HepG2 (cell line): ENCODE measurements around the gene CRHR1. TPM values are rescaled to one million over a fixed set of nuclear protein-coding genes. Genes with fewer than 3 reads are reported as not detected.

ENCODE experiments used
- ATAC-seq: fragments of 200-7000 bp; cut with Tn5 transposase; 3 replicates; pipeline ENCODE4 v1.9.1; 2020; ENCODE audit warnings: mild to moderate bottlenecking, moderate library complexity
- BruUV-seq: library from RNA; stranded (reverse); fragments of 400-500 nt; replicated peaks from 2 replicates; lab custom pipeline; 2021; lab: Mats Ljungman, UMichigan
- CTCF ChIA-PET: fragments of 300-600 bp; formaldehyde crosslinking; extraction: SDS; loops from one replicate; lab custom pipeline; 2021; ENCODE audit warnings: low total read pairs, inconsistent platforms, low intra/inter-chr PET ratio; lab: Yijun Ruan, JAX
- POLR2A ChIA-PET: fragments of 350-600 bp; sonication (Branson Sonifier 250); formaldehyde crosslinking; loops from one replicate; lab custom pipeline; 2020; ENCODE audit warnings: antibody characterized with exemption, inconsistent platforms; lab: Yijun Ruan, JAX
- DNase-seq: peaks from one replicate; pipeline ENCODE4 v3.0.0-alpha.2; 2015; ENCODE audit warnings: low spot score
- FAIRE-seq: peaks from 3 replicates; lab custom pipeline; 2011; peaks lifted over from hg19 to GRCh38; lab: Jason Lieb, UNC
- H2AFZ ChIP-seq: one replicate; pipeline ENCODE4 v1.6.1; 2011; ENCODE audit warnings: low read length, inconsistent platforms
- H3K27ac ChIP-seq: fragments of 300-600 bp; 3 replicates; pipeline ENCODE4 v1.8.0; 2011; ENCODE audit warnings: mixed run types, mild to moderate bottlenecking, mixed read lengths, low read length, inconsistent platforms; ENCODE audit not compliant: insufficient read depth; ENCODE audit errors: extremely low read length
- H3K27me3 ChIP-seq, 2 experiments: fragments of 200-600 bp in 1 of 2; 2 replicates in 1 of 2; 3 replicates in 1 of 2; pipeline versions ENCODE4 v1.6.0 to v1.8.0; 2011; ENCODE audit warnings: low read length in 2 of 2, mild to moderate bottlenecking in 2 of 2, moderate library complexity in 2 of 2, inconsistent platforms in 1 of 2; ENCODE audit not compliant: insufficient read depth in 2 of 2, control insufficient read depth in 1 of 2
- H3K36me3 ChIP-seq, 2 experiments: fragments of 200-600 bp in 1 of 2; replicated peaks in 1 of 2; 2 replicates in 1 of 2; 3 replicates in 1 of 2; pipeline versions ENCODE4 v1.5.1 to v1.8.0; 2011; ENCODE audit warnings: low read length in 2 of 2, inconsistent platforms in 1 of 2; ENCODE audit not compliant: insufficient read depth in 2 of 2, control insufficient read depth in 1 of 2
- H3K4me1 ChIP-seq: 2 replicates; pipeline ENCODE4 v1.5.1; 2012; ENCODE audit warnings: low read length, inconsistent platforms; ENCODE audit not compliant: insufficient read depth
- H3K4me2 ChIP-seq: 2 replicates; pipeline ENCODE4 v1.6.0; 2011; ENCODE audit warnings: low read depth, low read length, inconsistent platforms
- H3K4me3 ChIP-seq, 3 experiments: fragments of 200-600 bp in 1 of 3; sonication (generic), shearing (Covaris generic) in 1 of 3; replicated peaks in 1 of 3; 2 replicates each; pipeline ENCODE4 v1.5.1; 2011 to 2016; ENCODE audit warnings: low read length in 3 of 3, inconsistent platforms in 2 of 3, low read depth in 2 of 3, mild to moderate bottlenecking in 2 of 3, control low read depth in 1 of 3, mixed read lengths in 1 of 3; ENCODE audit not compliant: insufficient read depth in 1 of 3
- H3K79me2 ChIP-seq: one replicate; pipeline ENCODE4 v1.6.1; 2011; ENCODE audit warnings: low read length, inconsistent platforms; ENCODE audit not compliant: insufficient read depth
- H3K9ac ChIP-seq: 2 replicates; pipeline ENCODE4 v1.6.0; 2011; ENCODE audit warnings: mild to moderate bottlenecking, low read depth, low read length, inconsistent platforms; ENCODE audit not compliant: insufficient read depth
- H3K9me3 ChIP-seq: 2 replicates; pipeline ENCODE4 v1.5.1; 2012; ENCODE audit warnings: mild to moderate bottlenecking, low read length
- H4K20me1 ChIP-seq: 2 replicates; pipeline ENCODE4 v1.6.0; 2011; ENCODE audit warnings: inconsistent platforms, mild to moderate bottlenecking, low read length, moderate library complexity; ENCODE audit not compliant: insufficient read depth
- DBP ChIP-seq: sonication (generic); formaldehyde crosslinking; IDR thresholded peaks from 2 replicates; pipeline ENCODE4 v1.4.0; 2020; ENCODE audit warnings: missing genetic modification reagents; ENCODE audit errors: not compliant biosample characterization
- FOSL1 ChIP-seq: sonication (generic); formaldehyde crosslinking; IDR thresholded peaks from 2 replicates; pipeline ENCODE4 v1.9.0; 2021; ENCODE audit warnings: missing genetic modification reagents, borderline replicate concordance
- KLF16 ChIP-seq, 2 experiments: sonication (generic) in 1 of 2; formaldehyde crosslinking in 1 of 2; IDR thresholded peaks; 2 replicates each; pipeline versions ENCODE4 v1.6.1 to v1.8.0; 2016 to 2023; ENCODE audit warnings: missing genetic modification reagents in 2 of 2, missing compliant biosample characterization in 1 of 2
- SIN3A ChIP-seq: IDR thresholded peaks from 2 replicates; pipeline ENCODE4 v1.6.1; 2011; ENCODE audit warnings: low read depth, mild to moderate bottlenecking, control low read depth, low read length, borderline replicate concordance
- SP1 ChIP-seq, 2 experiments: fragments of 450-650 bp in 1 of 2; sonication (generic) in 1 of 2; formaldehyde crosslinking in 1 of 2; IDR thresholded peaks; 2 replicates each; pipeline versions ENCODE4 v1.4.0 to v1.6.1; 2016 to 2020; ENCODE audit warnings: missing genetic modification reagents in 1 of 2
- SPEN ChIP-seq: sonication (generic); formaldehyde crosslinking; IDR thresholded peaks from 2 replicates; pipeline ENCODE4 v1.5.1; 2020; ENCODE audit warnings: low read depth, mild to moderate bottlenecking, missing genetic modification reagents
- SRSF1 ChIP-seq: fragments of 200-400 bp; formaldehyde crosslinking; optimal IDR thresholded peaks from 2 replicates; pipeline ENCODE3; 2017; ENCODE audit warnings: mild to moderate bottlenecking, low read depth, low read length, moderate library complexity
- ZBTB2 ChIP-seq: sonication (generic); formaldehyde crosslinking; IDR thresholded peaks from 2 replicates; pipeline ENCODE4 v1.8.0; 2022; ENCODE audit warnings: low read depth, missing genetic modification reagents
- ZNF12 ChIP-seq: sonication (generic); formaldehyde crosslinking; IDR thresholded peaks from 2 replicates; pipeline ENCODE4 v1.5.0; 2020; ENCODE audit warnings: missing genetic modification reagents
- ZNF530 ChIP-seq: sonication (generic); formaldehyde crosslinking; IDR thresholded peaks from 2 replicates; pipeline ENCODE4 v1.5.0; 2020; ENCODE audit warnings: low read depth, mild to moderate bottlenecking, missing genetic modification reagents
- ZNF766 ChIP-seq: sonication (generic); formaldehyde crosslinking; IDR thresholded peaks from 2 replicates; pipeline ENCODE4 v1.5.0; 2020; ENCODE audit warnings: missing genetic modification reagents, borderline replicate concordance
- WGBS: methylation state at CpG from one replicate; pipeline ENCODE4 v1.1.6; 2017; ENCODE audit warnings: low lambda C conversion rate; 5-methylcytosine and 5-hydroxymethylcytosine counted together
- in situ Hi-C: cut with HindIII; loops from 2 replicates; pipeline ENCODE4 v1.10.0; 2017; ENCODE audit warnings: low pct_unique_long_range_greater_than_20kb; ENCODE audit not compliant: extremely low pct_ligation_motif_present
- intact Hi-C: fragments of 100-400 bp; cut with micrococcal nuclease; formaldehyde crosslinking; loops from one replicate; pipeline ENCODE4 v1.10.0; 2022; ENCODE audit not compliant: unreplicated experiment
- polyA plus RNA-seq, 8 experiments: library from polyadenylated mRNA; depleted of rRNA in 3 of 8; stranded (reverse) in 7 of 8; unstranded in 1 of 8; fragments of >200 nt; fragmentation: Illumina TruSeq in 4 of 8; extraction: Trizol in 4 of 8; gene quantifications; 2 replicates each; pipeline versions ENCODE4 v1.2.1 to v1.2.3, GENCODE V29; 2011 to 2016; ENCODE audit warnings: low read depth in 4 of 8, missing spikeins in 1 of 8, mixed read lengths in 1 of 8; ENCODE audit not compliant: insufficient read depth in 1 of 8
- total RNA-seq, 5 experiments: library from RNA; depleted of rRNA; stranded (reverse); fragments of >200 nt; fragmentation: Illumina TruSeq; extraction: Trizol; gene quantifications; 2 replicates each; pipeline ENCODE4 v1.2.3, GENCODE V29; 2016; ENCODE audit warnings: low read depth in 1 of 5

Gene CRHR1
- total and polyA plus RNA-seq, 2 of the 13 experiments (the other 11 are each of a cell fraction or from before 2014, with no cell fraction given) = not detected

- Histone ChIP-seq H3K27me3 (peaks cover 2 to 33% of the 10 kb centered on the region in 2 experiments; a peak in 3 of 5 replicates), H3K4me1 (no peaks in the 10 kb centered on the region), H2AFZ (no peak overlapping the region), H3K27ac (no peak overlapping the region), H3K9ac (no peak overlapping the region), H3K9me3 (no peaks in the 10 kb centered on the region), H3K36me3 (no peaks in the 10 kb centered on the region), H3K4me2 (no peak overlapping the region), H3K79me2 (no peaks in the 10 kb centered on the region), H4K20me1 (peaks cover 4% of the 10 kb centered on the region; the same call in 1 of the 2 replicates), H3K4me3 (no peak overlapping the region)
- 32% methylated on average over 9 of the region's 9 CpGs for WGBS
- no peak for TF ChIP-seq FOSL1 (CRISPR knock-in tag)
- TF ChIP-seq ZNF530 (CRISPR knock-in tag) = no peak
- TF ChIP-seq SPEN (CRISPR knock-in tag) = no peak
- TF ChIP-seq ZBTB2 (CRISPR knock-in tag) = no peak
- TF ChIP-seq ZNF12 = no peak
- TF ChIP-seq ZNF766 (CRISPR knock-in tag) = no peak
- TF ChIP-seq DBP (CRISPR knock-in tag) = no peak
- TF ChIP-seq SIN3A = no peak
- no peak for TF ChIP-seq SP1 (IDR thresholded peaks at IDR 0.05)
- TF ChIP-seq SP1 (CRISPR knock-in tag; IDR thresholded peaks at IDR 0.05) = no peak
- no peak for TF ChIP-seq KLF16 (CRISPR knock-in tag; IDR thresholded peaks at IDR 0.05)
- TF ChIP-seq SRSF1 = no peak
- FAIRE-seq (no peak), ATAC-seq (no peak), DNase-seq (no peak)
- ChIA-PET CTCF (interaction anchor here (2.7 kb wide), 1 partner anchor 213 kb away, joined by 29 read pairs; no protein-coding TSS in a partner anchor), POLR2A (no interaction called here)
- BruUV-seq = no TSS peak
- in situ Hi-C loops = no loop called here
- intact Hi-C loops = loop anchor here (5.0 kb wide), 1 partner anchor 207 kb away; no protein-coding TSS in a partner anchor
Observed at GRCh38 chr17:45854209-45854608, 70.1 kb downstream of the CRHR1 start.
